ENCODE measurements around the gene NEK7.

NEK7 gene

GRCh38 chr1:198316546-198317100 lies 159.8 kb downstream of the NEK7 start:
- H3K4me3 ChIP-seq (ENCODE audit: low read length): no peak overlapping the region
- DNase-seq (ENCODE audit: low read depth): no peak
- TF ChIP-seq CTCF (conservative IDR thresholded peaks at IDR 0.05; ENCODE audit: low read depth, low read length): no peak

- no peak for TF ChIP-seq CTCF (conservative IDR thresholded peaks at IDR 0.05; ENCODE audit: low read depth, low read length)
- no peak for DNase-seq (ENCODE audit: low read depth)
- no peak overlapping the region for H3K4me3 ChIP-seq (ENCODE audit: low read length)
Measured at GRCh38 chr1:198318085-198318484, 161.3 kb downstream of the NEK7 start.

GRCh38 chr1:198320759-198321158 lies 164.0 kb downstream of the NEK7 start:
- H3K4me3 ChIP-seq (ENCODE audit: low read length): no peak overlapping the region
- TF ChIP-seq CTCF (conservative IDR thresholded peaks at IDR 0.05; ENCODE audit: low read depth, low read length): no peak
- no peak for DNase-seq (ENCODE audit: low read depth)

GRCh38 chr1:198326232-198326631 lies 169.4 kb downstream of the NEK7 start:
- DNase-seq (ENCODE audit: low read depth): no peak
- no peak for TF ChIP-seq CTCF (conservative IDR thresholded peaks at IDR 0.05; ENCODE audit: low read depth, low read length)
- H3K4me3 ChIP-seq (ENCODE audit: low read length): no peak overlapping the region

- H3K4me3 ChIP-seq (ENCODE audit: low read length): no peak overlapping the region
- TF ChIP-seq CTCF (conservative IDR thresholded peaks at IDR 0.05; ENCODE audit: low read depth, low read length): no peak
- no peak for DNase-seq (ENCODE audit: low read depth)
Measured at GRCh38 chr1:198326915-198327314, 170.1 kb downstream of the NEK7 start.

- no peak overlapping the region for H3K4me3 ChIP-seq (ENCODE audit: low read length)
- no peak for DNase-seq (ENCODE audit: low read depth)
- no peak for TF ChIP-seq CTCF (conservative IDR thresholded peaks at IDR 0.05; ENCODE audit: low read depth, low read length)
Measured at GRCh38 chr1:198328458-198329032, 171.7 kb downstream of the NEK7 start.

GRCh38 chr1:198330982-198331615 lies 174.3 kb downstream of the NEK7 start:
- no peak overlapping the region for H3K4me3 ChIP-seq (ENCODE audit: low read length)
- no peak for TF ChIP-seq CTCF (conservative IDR thresholded peaks at IDR 0.05; ENCODE audit: low read depth, low read length)
- DNase-seq (ENCODE audit: low read depth): no peak
